Natural killer cell (primary cell): Measurements from ENCODE around the gene PDE4D. TPM values are rescaled to one million over a fixed set of nuclear protein-coding genes. Genes with fewer than 3 reads are reported as not detected.

Experiments
- ATAC-seq, 3 donors: fragments of 150-1000 bp in 2 of 3; fragments of 200-7000 bp in 1 of 3; cut with Tn5 transposase; 1 replicate in 1 of 3; 2 replicates in 2 of 3; pipeline ENCODE4 v1.10.0; 2021; ENCODE audit warnings: mild to moderate bottlenecking in 2 of 3, moderate library complexity in 2 of 3
- DNase-seq, 2 donors: peaks; one replicate each; pipeline versions ENCODE4 v3.0.0 to v3.0.0-alpha.2; 2013 to 2021; ENCODE audit warnings: mixed read lengths in 1 of 2
- H3K27ac ChIP-seq: one replicate; pipeline ENCODE4 v1.5.1; 2013; ENCODE audit warnings: mild to moderate bottlenecking, low read length
- H3K27me3 ChIP-seq: one replicate; pipeline ENCODE4 v1.6.1; 2013; ENCODE audit warnings: low read length; ENCODE audit not compliant: control insufficient read depth, insufficient read depth
- H3K36me3 ChIP-seq: one replicate; pipeline ENCODE4 v1.6.1; 2013; ENCODE audit warnings: low read length; ENCODE audit not compliant: control insufficient read depth, insufficient read depth
- H3K4me1 ChIP-seq: one replicate; pipeline ENCODE4 v1.6.1; 2013; ENCODE audit warnings: low read length; ENCODE audit not compliant: control insufficient read depth, insufficient read depth
- H3K4me3 ChIP-seq: one replicate; pipeline ENCODE4 v1.5.1; 2013; ENCODE audit warnings: low read length
- H3K9me3 ChIP-seq: one replicate; pipeline ENCODE4 v1.6.1; 2013; ENCODE audit warnings: low read length; ENCODE audit not compliant: control insufficient read depth, insufficient read depth
- H3K27ac Mint-ChIP-seq, 2 donors: one replicate each; pipeline ENCODE4 v1.8.0; 2022; ENCODE audit warnings: mild to moderate bottlenecking in 2 of 2, mixed read lengths in 2 of 2, moderate library complexity in 1 of 2
- H3K27me3 Mint-ChIP-seq, 2 donors: one replicate each; pipeline ENCODE4 v1.8.0; 2022; ENCODE audit warnings: low read depth in 2 of 2, mixed read lengths in 2 of 2
- H3K36me3 Mint-ChIP-seq: one replicate; pipeline ENCODE4 v1.8.0; 2022; ENCODE audit warnings: mixed read lengths
- H3K4me1 Mint-ChIP-seq, 2 donors: one replicate each; pipeline ENCODE4 v1.8.0; 2022; ENCODE audit warnings: mixed read lengths in 2 of 2
- H3K4me3 Mint-ChIP-seq: one replicate; pipeline ENCODE4 v1.8.0; 2022; ENCODE audit warnings: mild to moderate bottlenecking, moderate library complexity, mixed read lengths
- H3K9me3 Mint-ChIP-seq, 2 donors: one replicate each; pipeline ENCODE4 v1.8.0; 2022; ENCODE audit warnings: mixed read lengths in 2 of 2
- WGBS: methylation state at CpG from one replicate; pipeline ENCODE4 v1.1.7; 2013; ENCODE audit warnings: missing lambda C conversion rate; ENCODE audit not compliant: insufficient coverage; 5-methylcytosine and 5-hydroxymethylcytosine counted together
- intact Hi-C: fragments of 100-400 bp; cut with micrococcal nuclease; formaldehyde crosslinking; loops from one replicate; pipeline ENCODE4 v1.14.2; 2022
- total RNA-seq, 4 donors: library from RNA; stranded (reverse); fragments of 120-200 nt in 1 of 4; gene quantifications; one replicate each; pipeline versions ENCODE4 v1.2.3 to v1.2.4, GENCODE V29; 2013 to 2022
- TF ChIP-seq, protein P1 (sequence below): fragments of 200-600 bp; IDR thresholded peaks from one replicate; pipeline ENCODE4 v1.8.0; 2022; ENCODE audit warnings: antibody characterized with exemption

PDE4D gene
- total RNA-seq, 3 donors from 2014 or later (not counting 1 experiment from before 2014, with no cell fraction given), result 109 to 170 (median 116) TPM

- no peak for ATAC-seq
- no peak overlapping the region for H3K27ac ChIP-seq
- TF ChIP-seq, protein P1, sequence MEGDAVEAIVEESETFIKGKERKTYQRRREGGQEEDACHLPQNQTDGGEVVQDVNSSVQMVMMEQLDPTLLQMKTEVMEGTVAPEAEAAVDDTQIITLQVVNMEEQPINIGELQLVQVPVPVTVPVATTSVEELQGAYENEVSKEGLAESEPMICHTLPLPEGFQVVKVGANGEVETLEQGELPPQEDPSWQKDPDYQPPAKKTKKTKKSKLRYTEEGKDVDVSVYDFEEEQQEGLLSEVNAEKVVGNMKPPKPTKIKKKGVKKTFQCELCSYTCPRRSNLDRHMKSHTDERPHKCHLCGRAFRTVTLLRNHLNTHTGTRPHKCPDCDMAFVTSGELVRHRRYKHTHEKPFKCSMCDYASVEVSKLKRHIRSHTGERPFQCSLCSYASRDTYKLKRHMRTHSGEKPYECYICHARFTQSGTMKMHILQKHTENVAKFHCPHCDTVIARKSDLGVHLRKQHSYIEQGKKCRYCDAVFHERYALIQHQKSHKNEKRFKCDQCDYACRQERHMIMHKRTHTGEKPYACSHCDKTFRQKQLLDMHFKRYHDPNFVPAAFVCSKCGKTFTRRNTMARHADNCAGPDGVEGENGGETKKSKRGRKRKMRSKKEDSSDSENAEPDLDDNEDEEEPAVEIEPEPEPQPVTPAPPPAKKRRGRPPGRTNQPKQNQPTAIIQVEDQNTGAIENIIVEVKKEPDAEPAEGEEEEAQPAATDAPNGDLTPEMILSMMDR, result no peak
- intact Hi-C loops, result no loop called here
- H3K4me1 Mint-ChIP-seq, result peaks cover 0 to 8% of the 10 kb centered on the region in 2 donors
- no peak for DNase-seq
- no peaks in the 10 kb centered on the region for H3K36me3 Mint-ChIP-seq
- no peaks in the 10 kb centered on the region for H3K27me3 Mint-ChIP-seq
- H3K4me3 Mint-ChIP-seq, result no peak overlapping the region
- H3K36me3 ChIP-seq, result no peaks in the 10 kb centered on the region
- no peak overlapping the region for H3K27ac Mint-ChIP-seq
- no peaks in the 10 kb centered on the region for H3K27me3 ChIP-seq
- no peak overlapping the region for H3K4me3 ChIP-seq
- H3K4me1 ChIP-seq, result no peaks in the 10 kb centered on the region
- H3K9me3 Mint-ChIP-seq, result peaks cover 0 to 2% of the 10 kb centered on the region in 2 donors
- H3K9me3 ChIP-seq, result no peaks in the 10 kb centered on the region
- WGBS, result 90% methylated on average over 2 of the region's 2 CpGs
Observed at GRCh38 chr5:59109383-59109782, 784.1 kb downstream of the PDE4D start.

- no peaks in the 10 kb centered on the region for H3K27me3 ChIP-seq
- H3K9me3 ChIP-seq, result no peaks in the 10 kb centered on the region
- Mint-ChIP-seq H3K9me3 (no peaks in the 10 kb centered on the region), H3K4me3 (no peak overlapping the region), H3K27me3 (no peaks in the 10 kb centered on the region), H3K27ac (no peak overlapping the region), H3K4me1 (peaks cover 6 to 8% of the 10 kb centered on the region in 2 donors), H3K36me3 (no peaks in the 10 kb centered on the region)
- intact Hi-C loops, result no loop called here
- no peaks in the 10 kb centered on the region for H3K4me1 ChIP-seq
- peak in 1 of 2 donors; percentile 18 for DNase-seq
- WGBS, result 96% methylated on average over 2 of the region's 2 CpGs
- H3K36me3 ChIP-seq, result no peaks in the 10 kb centered on the region
- no peak for ATAC-seq
- H3K4me3 ChIP-seq, result no peak overlapping the region
- no peak overlapping the region for H3K27ac ChIP-seq
- TF ChIP-seq, protein P1, result no peak
Observed at GRCh38 chr5:59107692-59108091, 785.8 kb downstream of the PDE4D start.

GRCh38 chr5:59104400-59105127 is 789.0 kb downstream of the PDE4D start:
- peaks cover 8% of the 10 kb centered on the region for H3K4me1 ChIP-seq
- no peak for ATAC-seq
- no peaks in the 10 kb centered on the region for H3K36me3 Mint-ChIP-seq
- H3K27ac ChIP-seq, result no peak overlapping the region
- TF ChIP-seq, protein P1, result no peak
- no peaks in the 10 kb centered on the region for H3K9me3 ChIP-seq
- intact Hi-C loops, result no loop called here
- DNase-seq, result peak in 1 of 2 donors; percentile 33
- no peaks in the 10 kb centered on the region for H3K27me3 ChIP-seq
- no peaks in the 10 kb centered on the region for H3K9me3 Mint-ChIP-seq
- H3K4me1 Mint-ChIP-seq, result peaks cover 22 to 26% of the 10 kb centered on the region in 2 donors
- WGBS, result 82% methylated on average over 8 of the region's 9 CpGs
- no peak overlapping the region for H3K27ac Mint-ChIP-seq
- no peaks in the 10 kb centered on the region for H3K27me3 Mint-ChIP-seq
- no peak overlapping the region for H3K4me3 ChIP-seq
- no peak overlapping the region for H3K4me3 Mint-ChIP-seq
- no peaks in the 10 kb centered on the region for H3K36me3 ChIP-seq

DNA sequence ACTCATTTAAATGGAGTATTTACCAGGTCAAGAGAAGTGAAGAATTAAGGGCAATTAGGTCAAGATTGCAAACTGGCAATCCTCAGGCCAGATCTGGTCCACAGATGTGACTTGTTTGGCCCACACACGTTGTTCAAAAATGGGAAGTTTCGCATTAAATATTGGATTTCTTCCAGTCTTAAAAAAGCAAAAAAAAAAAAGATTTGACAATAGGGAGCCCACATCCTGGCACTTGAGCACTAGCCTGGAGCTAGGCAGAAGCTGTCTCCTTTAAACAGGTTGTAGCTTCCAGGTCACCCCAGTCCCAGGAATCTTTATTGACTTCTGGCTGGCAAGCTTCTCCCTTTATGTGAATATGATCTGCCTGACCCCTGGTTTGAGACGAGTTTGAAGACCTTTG is 790.2 kb downstream of the PDE4D start:
- Histone ChIP-seq H3K27ac (no peak overlapping the region), H3K4me3 (no peak overlapping the region), H3K36me3 (no peaks in the 10 kb centered on the region), H3K4me1 (peaks cover 14% of the 10 kb centered on the region), H3K27me3 (no peaks in the 10 kb centered on the region), H3K9me3 (no peaks in the 10 kb centered on the region)
- H3K4me3 Mint-ChIP-seq, result no peak overlapping the region
- no peak for ATAC-seq
- intact Hi-C loops, result no loop called here
- peak overlapping the region in 1 of 2 donors; percentile 26 for H3K27ac Mint-ChIP-seq
- H3K9me3 Mint-ChIP-seq, result no peaks in the 10 kb centered on the region
- TF ChIP-seq, protein P1, result no peak
- 60% methylated on average over 3 of the region's 3 CpGs for whole genome bisulfite sequencing
- no peak for DNase-seq
- no peaks in the 10 kb centered on the region for H3K27me3 Mint-ChIP-seq
- peaks cover 34 to 38% of the 10 kb centered on the region in 2 donors for H3K4me1 Mint-ChIP-seq
- H3K36me3 Mint-ChIP-seq, result no peaks in the 10 kb centered on the region
